Panc1 (cell line): ENCODE data around the gene RAI1. TPM values are rescaled to one million over a fixed set of nuclear protein-coding genes. Genes with fewer than 3 reads are reported as not detected.

Source experiments
- ATAC-seq: fragments of 200-7000 bp; cut with Tn5 transposase; 2 replicates; pipeline ENCODE4 v1.9.1; 2020; ENCODE audit warnings: mild to moderate bottlenecking, moderate library complexity
- BruUV-seq: library from RNA; stranded (reverse); fragments of 400-500 nt; replicated peaks from 2 replicates; lab custom pipeline; 2021; lab: Mats Ljungman, UMichigan
- CTCF ChIA-PET: fragments of 300-600 bp; sonication (Branson Sonifier 250); formaldehyde crosslinking; loops from one replicate; lab custom pipeline; 2022; ENCODE audit warnings: antibody characterized with exemption; lab: Charles Lee
- POLR2A ChIA-PET: fragments of 300-600 bp; sonication (Branson Sonifier 250); formaldehyde crosslinking; loops from one replicate; lab custom pipeline; 2022; ENCODE audit warnings: antibody characterized with exemption; lab: Charles Lee
- DNase-seq: peaks from one replicate; pipeline ENCODE4 v3.0.0-alpha.2; 2010; ENCODE audit warnings: low read depth, low spot score
- H3K27ac ChIP-seq: 2 replicates; pipeline ENCODE4 v1.5.1; 2011; ENCODE audit warnings: mild to moderate bottlenecking, low read length, inconsistent platforms
- H3K27me3 ChIP-seq: fragments of 200-500 bp; sonication (Bioruptor generic); 2 replicates; pipeline ENCODE4 v1.6.0; 2014; ENCODE audit warnings: low read length, inconsistent platforms; ENCODE audit not compliant: control insufficient read depth, insufficient read depth
- H3K36me3 ChIP-seq: fragments of 200-500 bp; sonication (Bioruptor generic); 2 replicates; pipeline ENCODE4 v1.5.1; 2014; ENCODE audit warnings: inconsistent platforms, mild to moderate bottlenecking, low read length, moderate library complexity; ENCODE audit not compliant: control insufficient read depth, insufficient read depth
- H3K4me1 ChIP-seq: 2 replicates; pipeline ENCODE4 v1.5.1; 2011; ENCODE audit warnings: inconsistent platforms, mild to moderate bottlenecking, low read length, moderate library complexity; ENCODE audit not compliant: control insufficient read depth, insufficient read depth
- H3K4me3 ChIP-seq, 2 experiments: 2 replicates each; pipeline ENCODE4 v1.5.1; 2011 to 2012; ENCODE audit warnings: low read depth in 2 of 2, low read length in 2 of 2, mild to moderate bottlenecking in 2 of 2, inconsistent platforms in 1 of 2, moderate library complexity in 1 of 2
- H3K9me3 ChIP-seq: fragments of 200-500 bp; sonication (Bioruptor generic); 2 replicates; pipeline ENCODE4 v1.5.1; 2014; ENCODE audit warnings: low read depth, mild to moderate bottlenecking, inconsistent platforms, low read length, moderate library complexity; ENCODE audit not compliant: control insufficient read depth, insufficient read depth
- POLR2AphosphoS5 ChIP-seq: IDR thresholded peaks from 2 replicates; pipeline ENCODE4 v1.6.1; 2012; ENCODE audit warnings: mild to moderate bottlenecking, low read depth, low read length, moderate library complexity
- SIN3A ChIP-seq: IDR thresholded peaks from 2 replicates; pipeline ENCODE4 v1.6.1; 2012; ENCODE audit warnings: low read depth, mild to moderate bottlenecking, low read length, moderate library complexity, borderline replicate concordance; ENCODE audit not compliant: insufficient read depth
- TCF7L2 ChIP-seq: IDR thresholded peaks from 2 replicates; pipeline ENCODE4 v1.6.1; 2011; ENCODE audit warnings: mild to moderate bottlenecking, low read depth, low read length, inconsistent platforms
- in situ Hi-C: cut with HindIII; loops from 2 replicates; pipeline ENCODE4 v1.10.0; 2016; ENCODE audit warnings: low sequenced_read_pairs, low pct_unique_long_range_greater_than_20kb
- intact Hi-C: fragments of 100-400 bp; cut with micrococcal nuclease; formaldehyde crosslinking; loops from one replicate; pipeline ENCODE4 v1.10.0; 2022; ENCODE audit not compliant: unreplicated experiment
- total RNA-seq: library from RNA; stranded (reverse); gene quantifications from one replicate; pipeline ENCODE4 v1.2.1, GENCODE V29; 2021; ENCODE audit not compliant: unreplicated experiment
- TF ChIP-seq, protein P1 (sequence below), 2 experiments: IDR thresholded peaks; 2 replicates each; pipeline ENCODE4 v1.6.1; 2011 to 2012; ENCODE audit warnings: low read depth in 2 of 2, control low read depth in 1 of 2, low read length in 1 of 2, mild to moderate bottlenecking in 1 of 2, moderate library complexity in 1 of 2; ENCODE audit not compliant: insufficient read depth in 1 of 2
- TF ChIP-seq, protein P2 (sequence below): fragments of 450-650 bp; IDR thresholded peaks from 2 replicates; pipeline ENCODE4 v1.5.1; 2017; ENCODE audit warnings: mild to moderate bottlenecking

The RAI1 gene
- total RNA-seq, 1 experiment from 2014 or later = 51.0 TPM

DNA sequence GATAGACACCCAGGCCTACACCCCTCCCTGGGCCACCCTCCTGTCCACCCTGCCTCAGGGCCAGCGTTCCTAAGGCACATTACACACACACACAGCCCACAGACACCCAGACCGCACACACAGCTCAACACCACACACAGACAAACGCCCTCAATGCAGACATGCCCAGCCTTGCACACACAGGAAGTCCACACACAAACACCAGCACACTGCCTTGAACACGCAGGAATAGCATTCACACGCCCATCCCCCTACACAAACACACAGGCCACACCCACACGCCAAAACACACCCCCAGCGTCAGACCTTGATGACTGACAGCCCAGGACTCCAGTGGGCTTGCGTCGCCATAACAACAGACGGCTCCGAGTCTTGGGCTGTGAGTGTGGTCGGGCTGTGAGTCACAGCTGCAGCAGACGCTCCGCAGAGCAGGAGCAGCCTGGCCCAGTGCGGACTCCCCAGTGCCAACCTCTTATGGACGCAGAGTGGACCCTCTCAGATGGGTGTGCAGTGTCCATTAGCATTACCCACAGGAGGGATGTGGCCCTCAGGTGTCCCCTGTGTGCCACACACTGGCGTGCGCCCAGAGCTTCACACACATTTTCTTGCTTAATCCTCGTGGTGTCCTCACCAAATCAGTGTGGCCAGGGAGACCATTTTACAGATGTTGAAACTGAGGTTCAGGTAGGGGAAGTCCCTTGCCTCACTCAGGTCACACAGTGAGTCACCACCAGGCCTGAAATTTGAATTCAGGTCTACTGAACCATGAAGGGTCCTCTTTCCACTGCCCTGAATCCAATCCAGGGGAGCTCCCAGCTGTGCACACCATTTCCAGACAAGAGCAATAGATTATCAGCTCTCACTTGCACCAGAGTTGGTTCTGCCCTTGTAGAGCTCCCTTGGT is 17.8 kb upstream of the RAI1 start:
- intact Hi-C loops = no loop called here
- Histone ChIP-seq H3K36me3 (no peaks in the 10 kb centered on the region), H3K9me3 (no peaks in the 10 kb centered on the region), H3K27ac (no peak overlapping the region), H3K27me3 (no peaks in the 10 kb centered on the region), H3K4me1 (no peaks in the 10 kb centered on the region), H3K4me3 (no peak overlapping the region)
- ChIA-PET POLR2A (no interaction called here), CTCF (no interaction called here)
- ATAC-seq = peak; percentile 57
- no peak for DNase-seq
- in situ Hi-C loops = no loop called here
- TF ChIP-seq SIN3A (no peak), TCF7L2 (no peak), POLR2AphosphoS5 (no peak)
- TF ChIP-seq, protein P1, sequence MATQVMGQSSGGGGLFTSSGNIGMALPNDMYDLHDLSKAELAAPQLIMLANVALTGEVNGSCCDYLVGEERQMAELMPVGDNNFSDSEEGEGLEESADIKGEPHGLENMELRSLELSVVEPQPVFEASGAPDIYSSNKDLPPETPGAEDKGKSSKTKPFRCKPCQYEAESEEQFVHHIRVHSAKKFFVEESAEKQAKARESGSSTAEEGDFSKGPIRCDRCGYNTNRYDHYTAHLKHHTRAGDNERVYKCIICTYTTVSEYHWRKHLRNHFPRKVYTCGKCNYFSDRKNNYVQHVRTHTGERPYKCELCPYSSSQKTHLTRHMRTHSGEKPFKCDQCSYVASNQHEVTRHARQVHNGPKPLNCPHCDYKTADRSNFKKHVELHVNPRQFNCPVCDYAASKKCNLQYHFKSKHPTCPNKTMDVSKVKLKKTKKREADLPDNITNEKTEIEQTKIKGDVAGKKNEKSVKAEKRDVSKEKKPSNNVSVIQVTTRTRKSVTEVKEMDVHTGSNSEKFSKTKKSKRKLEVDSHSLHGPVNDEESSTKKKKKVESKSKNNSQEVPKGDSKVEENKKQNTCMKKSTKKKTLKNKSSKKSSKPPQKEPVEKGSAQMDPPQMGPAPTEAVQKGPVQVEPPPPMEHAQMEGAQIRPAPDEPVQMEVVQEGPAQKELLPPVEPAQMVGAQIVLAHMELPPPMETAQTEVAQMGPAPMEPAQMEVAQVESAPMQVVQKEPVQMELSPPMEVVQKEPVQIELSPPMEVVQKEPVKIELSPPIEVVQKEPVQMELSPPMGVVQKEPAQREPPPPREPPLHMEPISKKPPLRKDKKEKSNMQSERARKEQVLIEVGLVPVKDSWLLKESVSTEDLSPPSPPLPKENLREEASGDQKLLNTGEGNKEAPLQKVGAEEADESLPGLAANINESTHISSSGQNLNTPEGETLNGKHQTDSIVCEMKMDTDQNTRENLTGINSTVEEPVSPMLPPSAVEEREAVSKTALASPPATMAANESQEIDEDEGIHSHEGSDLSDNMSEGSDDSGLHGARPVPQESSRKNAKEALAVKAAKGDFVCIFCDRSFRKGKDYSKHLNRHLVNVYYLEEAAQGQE (IDR thresholded peaks at IDR 0.05; ENCODE audit: insufficient read depth in 1 of 2, low read depth in 2 of 2, low read length in 1 of 2) = no peak
- TF ChIP-seq, protein P2, sequence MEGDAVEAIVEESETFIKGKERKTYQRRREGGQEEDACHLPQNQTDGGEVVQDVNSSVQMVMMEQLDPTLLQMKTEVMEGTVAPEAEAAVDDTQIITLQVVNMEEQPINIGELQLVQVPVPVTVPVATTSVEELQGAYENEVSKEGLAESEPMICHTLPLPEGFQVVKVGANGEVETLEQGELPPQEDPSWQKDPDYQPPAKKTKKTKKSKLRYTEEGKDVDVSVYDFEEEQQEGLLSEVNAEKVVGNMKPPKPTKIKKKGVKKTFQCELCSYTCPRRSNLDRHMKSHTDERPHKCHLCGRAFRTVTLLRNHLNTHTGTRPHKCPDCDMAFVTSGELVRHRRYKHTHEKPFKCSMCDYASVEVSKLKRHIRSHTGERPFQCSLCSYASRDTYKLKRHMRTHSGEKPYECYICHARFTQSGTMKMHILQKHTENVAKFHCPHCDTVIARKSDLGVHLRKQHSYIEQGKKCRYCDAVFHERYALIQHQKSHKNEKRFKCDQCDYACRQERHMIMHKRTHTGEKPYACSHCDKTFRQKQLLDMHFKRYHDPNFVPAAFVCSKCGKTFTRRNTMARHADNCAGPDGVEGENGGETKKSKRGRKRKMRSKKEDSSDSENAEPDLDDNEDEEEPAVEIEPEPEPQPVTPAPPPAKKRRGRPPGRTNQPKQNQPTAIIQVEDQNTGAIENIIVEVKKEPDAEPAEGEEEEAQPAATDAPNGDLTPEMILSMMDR = no peak
- BruUV-seq = no TSS peak

DNA sequence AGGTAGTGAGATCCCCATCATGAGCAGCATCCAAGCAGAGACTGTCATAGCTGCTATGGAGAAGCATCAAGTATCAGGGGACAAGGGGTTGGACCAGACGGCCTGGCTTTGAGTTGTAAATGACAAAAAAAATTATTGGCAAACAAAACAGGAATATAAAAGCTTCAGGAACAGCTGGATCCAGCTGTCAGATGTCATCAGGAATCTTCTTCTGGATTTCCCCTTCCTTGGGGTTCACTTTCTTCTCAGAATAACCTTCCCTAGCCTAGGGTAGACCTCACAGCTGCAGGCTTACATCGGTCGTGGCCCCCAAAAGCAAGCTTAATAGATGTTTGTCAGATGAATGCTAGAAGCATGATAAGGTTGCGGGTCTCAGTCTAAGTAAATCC is 17.2 kb upstream of the RAI1 start:
- Histone ChIP-seq H3K27ac (no peak overlapping the region), H3K27me3 (no peaks in the 10 kb centered on the region), H3K9me3 (no peaks in the 10 kb centered on the region), H3K4me3 (no peak overlapping the region), H3K4me1 (no peaks in the 10 kb centered on the region), H3K36me3 (no peaks in the 10 kb centered on the region)
- DNase-seq = no peak
- in situ Hi-C loops = no loop called here
- no peak for ATAC-seq
- CTCF ChIA-PET = no interaction called here
- no peak for TF ChIP-seq TCF7L2
- TF ChIP-seq SIN3A = no peak
- no peak for TF ChIP-seq POLR2AphosphoS5
- TF ChIP-seq, protein P1 (IDR thresholded peaks at IDR 0.05; ENCODE audit: insufficient read depth in 1 of 2, low read depth in 2 of 2, low read length in 1 of 2) = no peak
- TF ChIP-seq, protein P2 = no peak
- POLR2A ChIA-PET = no interaction called here
- intact Hi-C loops = no loop called here
- no TSS peak for BruUV-seq
